AG04450 (cell line): ENCODE data around the gene NUDT8. TPM values are rescaled to one million over a fixed set of nuclear protein-coding genes. Genes with fewer than 3 reads are reported as not detected.
"Not testable (repeated sequence)": the region's sequence is repeated elsewhere in the genome, so short reads cannot be mapped to it uniquely, and the experiment has no call there.

Experiments used
- CTCF ChIA-PET: fragments of 300-600, 350-600 bp; formaldehyde crosslinking; extraction: SDS; loops from one replicate; lab custom pipeline; 2022; ENCODE audit warnings: antibody characterized with exemption, inconsistent platforms; lab: Charles Lee
- POLR2A ChIA-PET: fragments of 350-600 bp; formaldehyde crosslinking; extraction: SDS; loops from one replicate; lab custom pipeline; 2021; ENCODE audit warnings: antibody characterized with exemption, inconsistent platforms; lab: Yijun Ruan, JAX
- DNase-seq: peaks from one replicate; pipeline ENCODE4 v3.0.0-alpha.2; 2011; ENCODE audit warnings: low read depth, low spot score
- H3K27ac ChIP-seq: one replicate; pipeline ENCODE4 v1.5.1; 2012; ENCODE audit warnings: low read depth, low read length, control low read depth
- H3K27me3 ChIP-seq: one replicate; pipeline ENCODE4 v1.6.0; 2012; ENCODE audit warnings: low read length; ENCODE audit not compliant: control insufficient read depth, insufficient read depth
- H3K4me3 ChIP-seq: 2 replicates; pipeline ENCODE4 v1.5.1; 2011; ENCODE audit warnings: mild to moderate bottlenecking, low read depth, low read length, control low read depth
- H3K9me3 ChIP-seq: 2 replicates; pipeline ENCODE4 v1.5.1; 2012; ENCODE audit warnings: low read length; ENCODE audit not compliant: control insufficient read depth, insufficient read depth
- polyA plus RNA-seq: library from polyadenylated mRNA; depleted of rRNA; stranded (reverse); fragments of >200 nt; gene quantifications from 2 replicates; pipeline ENCODE4 v1.2.3, GENCODE V29; 2011
- TF ChIP-seq, protein P1 (sequence below): IDR thresholded peaks from 2 replicates; pipeline ENCODE4 v1.5.1; 2011; ENCODE audit warnings: low read depth, low read length, control low read depth, inconsistent platforms

The NUDT8 gene
- polyA plus RNA-seq, 1 experiment: 0.40 TPM

DNA sequence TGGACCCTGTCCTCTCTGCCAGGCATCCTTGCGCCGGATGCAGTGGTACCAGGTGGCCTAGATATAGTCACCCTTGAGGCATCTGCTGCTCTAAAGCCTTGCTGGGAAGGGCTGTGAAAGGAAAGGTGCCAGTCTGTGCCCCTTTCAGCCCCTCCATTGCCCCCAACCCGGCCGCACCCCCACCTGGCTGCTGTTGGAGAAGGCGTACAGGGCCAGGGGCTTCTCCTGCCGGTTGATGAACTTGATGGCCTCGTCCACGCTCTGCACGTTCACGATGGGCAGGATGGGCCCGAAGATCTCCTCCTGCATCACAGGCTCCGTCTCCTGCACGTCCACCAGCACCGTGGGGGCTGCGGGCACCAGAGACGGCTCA is 34.5 kb upstream of the NUDT8 start:
- Histone ChIP-seq H3K4me3 (no peak overlapping the region), H3K27ac (no peak overlapping the region), H3K9me3 (no peaks in the 10 kb centered on the region; the same call in 1 of the 2 replicates), H3K27me3 (peaks cover 12% of the 10 kb centered on the region)
- CTCF ChIA-PET: no interaction called here
- TF ChIP-seq, protein P1, sequence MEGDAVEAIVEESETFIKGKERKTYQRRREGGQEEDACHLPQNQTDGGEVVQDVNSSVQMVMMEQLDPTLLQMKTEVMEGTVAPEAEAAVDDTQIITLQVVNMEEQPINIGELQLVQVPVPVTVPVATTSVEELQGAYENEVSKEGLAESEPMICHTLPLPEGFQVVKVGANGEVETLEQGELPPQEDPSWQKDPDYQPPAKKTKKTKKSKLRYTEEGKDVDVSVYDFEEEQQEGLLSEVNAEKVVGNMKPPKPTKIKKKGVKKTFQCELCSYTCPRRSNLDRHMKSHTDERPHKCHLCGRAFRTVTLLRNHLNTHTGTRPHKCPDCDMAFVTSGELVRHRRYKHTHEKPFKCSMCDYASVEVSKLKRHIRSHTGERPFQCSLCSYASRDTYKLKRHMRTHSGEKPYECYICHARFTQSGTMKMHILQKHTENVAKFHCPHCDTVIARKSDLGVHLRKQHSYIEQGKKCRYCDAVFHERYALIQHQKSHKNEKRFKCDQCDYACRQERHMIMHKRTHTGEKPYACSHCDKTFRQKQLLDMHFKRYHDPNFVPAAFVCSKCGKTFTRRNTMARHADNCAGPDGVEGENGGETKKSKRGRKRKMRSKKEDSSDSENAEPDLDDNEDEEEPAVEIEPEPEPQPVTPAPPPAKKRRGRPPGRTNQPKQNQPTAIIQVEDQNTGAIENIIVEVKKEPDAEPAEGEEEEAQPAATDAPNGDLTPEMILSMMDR: no peak
- POLR2A ChIA-PET: no interaction called here
- DNase-seq: no peak

DNA sequence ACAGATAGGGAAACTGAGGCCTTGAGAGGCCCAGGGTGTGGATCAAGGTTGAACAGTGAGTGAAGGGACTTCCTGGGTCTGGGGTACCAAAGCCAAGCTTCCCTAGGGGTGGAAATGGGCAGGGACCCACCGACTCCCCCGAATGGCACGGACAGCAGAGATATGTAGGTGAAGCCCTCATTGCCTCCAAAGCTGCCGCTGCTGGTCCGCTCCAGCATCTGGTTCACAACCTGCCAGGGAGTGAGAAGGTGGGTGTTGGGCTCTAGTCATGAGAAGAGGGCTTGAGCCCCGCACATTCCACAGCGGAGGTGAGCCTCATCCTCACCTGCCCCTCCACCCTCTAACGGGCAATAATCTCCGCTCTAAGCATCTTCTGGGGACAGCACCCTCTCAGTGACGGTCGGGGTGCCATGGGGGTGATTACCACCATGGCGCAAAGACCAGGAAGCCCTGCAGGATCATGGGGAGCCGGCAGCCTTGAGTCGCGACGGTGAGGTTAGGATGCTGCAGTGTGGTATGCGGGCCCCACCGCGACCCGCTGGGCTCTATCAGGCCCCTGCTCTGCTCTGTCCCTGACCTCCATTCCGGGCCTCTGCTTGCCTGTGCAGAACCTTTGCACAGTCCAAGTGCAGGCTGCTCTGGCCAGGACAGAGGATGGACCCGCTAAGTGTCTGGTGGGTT is 33.9 kb upstream of the NUDT8 start:
- no peak for DNase-seq
- CTCF ChIA-PET: no interaction called here
- Histone ChIP-seq H3K27ac (no peak overlapping the region), H3K4me3 (no peak overlapping the region), H3K27me3 (peaks cover 12% of the 10 kb centered on the region), H3K9me3 (no peaks in the 10 kb centered on the region; the same call in 1 of the 2 replicates)
- TF ChIP-seq, protein P1: no peak
- POLR2A ChIA-PET: no interaction called here

DNA sequence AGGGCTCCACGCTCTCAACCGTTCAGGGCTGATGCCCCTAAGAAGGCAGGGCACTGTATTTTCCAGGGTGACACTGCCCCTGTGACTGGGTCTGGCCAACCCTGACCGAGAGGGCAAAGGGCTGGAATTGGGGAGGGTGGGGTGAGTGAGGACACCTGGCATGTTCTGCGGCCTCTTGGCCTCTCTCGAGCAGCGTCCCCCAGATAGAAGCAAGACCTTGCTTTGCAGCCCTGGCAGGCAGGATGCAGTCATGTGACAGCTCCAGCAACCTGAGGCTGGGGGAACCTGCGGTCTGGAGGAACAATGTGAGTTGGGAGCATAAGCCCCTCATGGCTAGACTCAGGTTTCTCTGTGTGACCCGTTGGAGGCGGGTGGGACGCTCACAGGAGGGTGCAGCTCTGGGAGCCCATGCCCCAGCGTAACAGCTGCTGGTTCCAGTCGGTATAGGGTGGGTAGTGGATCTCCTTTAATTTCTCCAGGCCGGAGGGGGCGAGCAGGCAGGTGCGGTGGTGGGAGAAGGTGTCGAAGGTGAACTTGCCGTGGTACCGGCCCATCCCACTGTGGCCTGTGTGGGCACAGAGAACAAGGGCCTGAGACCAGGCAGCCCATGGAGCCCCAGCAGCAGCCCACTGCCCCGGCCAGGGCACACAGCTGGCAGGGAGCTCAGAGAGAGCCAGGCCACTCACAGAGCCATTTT is 33.2 kb upstream of the NUDT8 start:
- ChIA-PET POLR2A (no interaction called here), CTCF (no interaction called here)
- TF ChIP-seq, protein P1: no peak
- no peak overlapping the region for H3K27ac ChIP-seq
- no peak for DNase-seq
- H3K9me3 ChIP-seq: no peaks in the 10 kb centered on the region; the same call in 1 of the 2 replicates
- peaks cover 12% of the 10 kb centered on the region for H3K27me3 ChIP-seq
- no peak overlapping the region for H3K4me3 ChIP-seq

DNA sequence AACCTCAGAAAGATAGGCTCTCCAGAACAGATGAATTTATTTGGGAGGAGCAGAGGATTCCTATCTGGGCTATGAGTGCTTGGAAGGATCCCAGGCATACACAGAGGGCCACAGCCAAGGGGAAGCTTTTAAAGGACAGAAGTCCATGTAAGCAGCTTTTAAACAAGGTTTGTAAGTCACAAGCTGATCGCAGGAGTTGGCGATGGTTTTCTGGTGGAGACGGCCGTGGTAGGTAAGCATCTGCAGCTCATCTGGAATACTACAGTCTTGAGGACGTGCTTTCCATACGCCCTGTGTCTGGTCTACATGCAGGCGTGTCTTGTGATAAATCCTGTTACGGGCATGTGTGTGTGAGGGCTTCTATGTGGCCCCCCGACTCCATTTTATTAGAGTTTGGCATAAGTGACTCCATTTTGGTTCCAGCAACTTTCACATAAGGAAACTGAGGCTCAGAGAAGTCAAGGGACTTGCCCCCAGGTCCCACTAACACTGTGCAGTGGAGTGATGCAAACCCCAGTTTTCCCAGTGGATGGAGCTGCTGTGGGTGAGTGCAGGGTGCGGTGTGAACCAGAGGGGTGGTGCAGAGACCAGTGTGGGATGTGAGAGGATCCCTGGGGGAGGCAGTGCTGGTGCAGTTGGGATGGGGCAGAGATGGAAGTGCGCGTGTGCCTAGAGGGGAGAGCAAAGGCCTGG is 32.6 kb upstream of the NUDT8 start:
- H3K9me3 ChIP-seq: no peaks in the 10 kb centered on the region; the same call in 1 of the 2 replicates
- H3K27ac ChIP-seq: no peak overlapping the region
- DNase-seq: no peak
- TF ChIP-seq, protein P1: no peak
- ChIA-PET POLR2A (no interaction called here), CTCF (no interaction called here)
- peaks cover 12% of the 10 kb centered on the region for H3K27me3 ChIP-seq
- no peak overlapping the region for H3K4me3 ChIP-seq

DNA sequence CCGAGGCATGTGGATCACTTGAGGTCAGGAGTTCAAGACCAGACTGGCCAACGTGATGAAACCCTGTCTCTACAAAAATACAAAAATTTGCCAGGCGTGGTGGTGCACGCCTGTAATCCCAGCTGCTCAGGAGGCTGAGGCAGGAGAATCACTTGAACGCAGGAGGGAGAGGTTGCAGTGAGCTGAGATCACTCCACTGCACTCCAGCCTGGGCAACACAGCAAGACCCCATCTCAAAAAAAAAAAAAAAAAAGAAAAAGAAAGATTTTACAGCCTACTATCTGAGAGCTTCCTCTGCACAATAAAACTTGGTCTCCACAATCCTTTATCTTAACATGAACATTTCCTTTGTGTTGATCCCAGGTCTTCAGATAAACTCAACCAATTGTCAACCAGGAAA is 31.0 kb upstream of the NUDT8 start:
- H3K4me3 ChIP-seq, H3K9me3 ChIP-seq, DNase-seq, POLR2A ChIA-PET, H3K27ac ChIP-seq: not testable (repeated sequence)
- peaks cover 12% of the 10 kb centered on the region for H3K27me3 ChIP-seq
- CTCF ChIA-PET: interaction anchor here (2.8 kb wide), 1 partner anchor 32 kb away, joined by 14 read pairs; the partner anchor contains the start of gene NUDT8

DNA sequence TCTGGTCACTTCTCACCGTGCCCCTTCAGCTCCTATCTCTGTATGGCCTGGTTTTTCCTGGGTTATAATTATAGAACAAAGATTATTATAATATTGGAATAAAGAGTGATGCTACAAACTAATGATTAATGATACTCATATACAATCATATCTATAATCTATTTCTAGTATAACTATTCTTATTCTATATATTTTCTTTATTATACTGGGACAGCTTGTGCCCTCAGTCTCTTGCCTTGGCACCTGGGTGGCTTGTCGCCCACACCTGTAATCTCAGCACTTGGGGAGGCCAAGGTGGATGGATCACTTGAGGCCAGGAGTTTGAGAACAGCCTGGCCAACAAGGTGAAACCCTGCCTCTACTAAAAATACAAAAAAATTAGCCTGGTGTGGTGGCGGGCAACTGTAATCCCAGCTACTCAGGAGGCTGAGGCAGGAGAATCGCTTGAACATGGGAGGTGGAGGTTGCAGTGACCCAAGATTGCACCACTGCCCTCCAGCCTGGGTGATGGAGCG is 30.0 kb upstream of the NUDT8 start:
- H3K27me3 ChIP-seq: peaks cover 12% of the 10 kb centered on the region
- H3K9me3 ChIP-seq, H3K27ac ChIP-seq, H3K4me3 ChIP-seq, POLR2A ChIA-PET, DNase-seq: not testable (repeated sequence)
- CTCF ChIA-PET: interaction anchor here (0.6 to 2.8 kb wide), 5 partner anchors 9 to 31 kb away, joined by 3 to 14 read pairs (median 3); partner anchors contain the start of genes ACY3 and NUDT8
